Smooth muscle cell (in vitro differentiated cells): Measurements from ENCODE around the gene DEFB113. TPM values are rescaled to one million over a fixed set of nuclear protein-coding genes. Genes with fewer than 3 reads are reported as not detected.

Experiments used
- DNase-seq: peaks from one replicate; lab custom pipeline; 2025; ENCODE audit not compliant: unreplicated experiment; lab: John Stamatoyannopoulos, UW
- H2AFZ ChIP-seq: fragments of 200-600 bp; sonication (generic); 2 replicates; pipeline ENCODE4 v1.6.0; 2016; ENCODE audit warnings: antibody characterized with exemption, low read depth, mild to moderate bottlenecking
- H3F3A ChIP-seq: fragments of 200-600 bp; sonication (generic); 2 replicates; pipeline ENCODE4 v1.6.0; 2017; ENCODE audit warnings: antibody characterized with exemption, low read depth
- H3K27ac ChIP-seq: fragments of 200-600 bp; sonication (generic); 2 replicates; pipeline ENCODE4 v1.5.1; 2016; ENCODE audit warnings: low read depth, mild to moderate bottlenecking
- H3K27me3 ChIP-seq: fragments of 200-600 bp; sonication (generic); 2 replicates; pipeline ENCODE4 v1.6.1; 2016; ENCODE audit warnings: low read depth, mild to moderate bottlenecking
- H3K36me3 ChIP-seq: fragments of 200-600 bp; sonication (generic); 2 replicates; pipeline ENCODE4 v1.5.1; 2016; ENCODE audit warnings: low read depth
- H3K4me1 ChIP-seq: fragments of 200-600 bp; sonication (generic); 2 replicates; pipeline ENCODE4 v1.5.1; 2016; ENCODE audit warnings: low read depth
- H3K4me2 ChIP-seq: fragments of 200-600 bp; sonication (generic); 2 replicates; pipeline ENCODE4 v1.6.0; 2016; ENCODE audit warnings: mild to moderate bottlenecking
- H3K4me3 ChIP-seq: fragments of 200-600 bp; sonication (generic); 2 replicates; pipeline ENCODE4 v1.5.1; 2016; ENCODE audit warnings: mild to moderate bottlenecking
- H3K79me2 ChIP-seq: fragments of 200-600 bp; sonication (generic); 2 replicates; pipeline ENCODE4 v1.6.0; 2016; ENCODE audit warnings: low read depth, mild to moderate bottlenecking
- H3K9ac ChIP-seq: fragments of 200-600 bp; sonication (generic); 2 replicates; pipeline ENCODE4 v1.6.0; 2016; ENCODE audit warnings: low read depth
- H3K9me3 ChIP-seq: fragments of 200-600 bp; sonication (generic); replicated peaks from 2 replicates; pipeline ENCODE4 v1.5.1; 2016; ENCODE audit warnings: low read depth
- H4K20me1 ChIP-seq: fragments of 200-600 bp; sonication (generic); 2 replicates; pipeline ENCODE4 v1.6.0; 2016; ENCODE audit warnings: low read depth
- CTCF ChIP-seq: fragments of 200-600 bp; sonication (generic); IDR thresholded peaks from 2 replicates; pipeline ENCODE4 v1.5.1; 2017; ENCODE audit warnings: borderline replicate concordance, mild to moderate bottlenecking, antibody characterized with exemption; ENCODE audit not compliant: insufficient read depth, poor library complexity, severe bottlenecking
- WGBS: methylation state at CpG from one replicate; pipeline ENCODE4 v1.1.7; 2016; ENCODE audit warnings: low lambda C conversion rate; 5-methylcytosine and 5-hydroxymethylcytosine counted together
- polyA plus RNA-seq: library from polyadenylated mRNA; unstranded; fragments of >200 nt; fragmentation: Nextera tagmentation; extraction: Ambion mirVana; gene quantifications from 2 replicates; pipeline ENCODE4 v1.2.1, GENCODE V29; 2016
- total RNA-seq: library from RNA; depleted of rRNA; stranded (reverse); fragments of >200 nt; gene quantifications from 2 replicates; pipeline ENCODE4 v1.2.3, GENCODE V29; 2014

Gene DEFB113
- total RNA-seq: not detected in 2 replicates
- polyA plus RNA-seq: not detected in 2 replicates

- no peaks in the 10 kb centered on the region for H4K20me1 ChIP-seq
- H3K4me3 ChIP-seq: no peak within 1 kb of the TSS
- H3F3A ChIP-seq: no peaks in the 10 kb centered on the region
- H3K9ac ChIP-seq: no peak within 1 kb of the TSS
- no peaks in the 10 kb centered on the region for H3K36me3 ChIP-seq
- H3K27ac ChIP-seq: no peak within 1 kb of the TSS
- no peak for TF ChIP-seq CTCF
- no peak for DNase-seq
- no peaks in the 10 kb centered on the region for H3K9me3 ChIP-seq
- H3K79me2 ChIP-seq: no peaks in the 10 kb centered on the region
- no peaks in the 10 kb centered on the region for H3K27me3 ChIP-seq
- H3K4me1 ChIP-seq: no peaks in the 10 kb centered on the region
- 85% methylated on average over 2 of the region's 2 CpGs for WGBS
- H2AFZ ChIP-seq: no peak within 1 kb of the TSS
- H3K4me2 ChIP-seq: no peak within 1 kb of the TSS
These were observed at the start of gene DEFB113 for GRCh38 chr6:49969605-49970004. DEFB113 (minus strand) TSS chr6:49969625; CDS start chr6:49969625, 0 bp downstream.

- no peak for TF ChIP-seq CTCF
- H3K4me2 ChIP-seq: no peak overlapping the region
- H3K4me3 ChIP-seq: no peak overlapping the region
- no peaks in the 10 kb centered on the region for H3K36me3 ChIP-seq
- H3K79me2 ChIP-seq: no peaks in the 10 kb centered on the region
- H3K27ac ChIP-seq: no peak overlapping the region
- no peaks in the 10 kb centered on the region for H3K4me1 ChIP-seq
- no peaks in the 10 kb centered on the region for H3F3A ChIP-seq
- no peak overlapping the region for H3K9ac ChIP-seq
- H3K27me3 ChIP-seq: no peaks in the 10 kb centered on the region
- whole genome bisulfite sequencing: 66% methylated on average over 3 of the region's 3 CpGs
- DNase-seq: no peak
- no peaks in the 10 kb centered on the region for H4K20me1 ChIP-seq
- no peak overlapping the region for H2AFZ ChIP-seq
- no peaks in the 10 kb centered on the region for H3K9me3 ChIP-seq
These were observed 38.4 kb upstream of the DEFB113 start for GRCh38 chr6:50007819-50008218.

DNA sequence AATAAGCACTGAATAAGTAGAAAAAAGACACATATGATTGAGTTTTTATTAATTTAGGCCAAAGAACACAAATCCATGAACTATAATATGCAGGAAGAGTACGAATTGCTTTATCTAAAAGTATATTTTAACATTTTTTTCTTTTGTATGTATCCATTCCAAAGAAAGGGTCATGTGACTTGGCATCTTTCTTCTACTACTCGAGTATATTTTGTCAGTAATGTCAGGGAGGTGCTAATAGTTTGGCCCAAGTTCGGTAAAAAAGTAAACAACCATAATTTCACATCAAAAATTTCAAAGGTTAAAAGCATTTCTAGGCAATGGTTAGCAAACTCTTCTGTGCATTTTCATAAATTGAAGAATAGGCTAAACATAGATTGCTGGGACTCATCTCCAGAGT is 33.7 kb upstream of the DEFB113 start:
- Histone ChIP-seq H4K20me1 (no peaks in the 10 kb centered on the region), H3K36me3 (no peaks in the 10 kb centered on the region), H3K4me3 (no peak overlapping the region), H3K27me3 (no peaks in the 10 kb centered on the region), H3K79me2 (no peaks in the 10 kb centered on the region), H3F3A (no peaks in the 10 kb centered on the region), H3K27ac (no peak overlapping the region), H2AFZ (no peak overlapping the region), H3K4me1 (no peaks in the 10 kb centered on the region), H3K9me3 (no peaks in the 10 kb centered on the region), H3K4me2 (no peak overlapping the region), H3K9ac (no peak overlapping the region)
- WGBS: 87% methylated on average over 3 of the region's 3 CpGs
- no peak for TF ChIP-seq CTCF
- DNase-seq: no peak

- no peaks in the 10 kb centered on the region for H3K79me2 ChIP-seq
- H2AFZ ChIP-seq: no peak overlapping the region
- H3K9ac ChIP-seq: no peak overlapping the region
- no peak for TF ChIP-seq CTCF
- no peak overlapping the region for H3K4me3 ChIP-seq
- no peaks in the 10 kb centered on the region for H3F3A ChIP-seq
- no peak for DNase-seq
- H3K27me3 ChIP-seq: no peaks in the 10 kb centered on the region
- H3K27ac ChIP-seq: no peak overlapping the region
- H4K20me1 ChIP-seq: no peaks in the 10 kb centered on the region
- H3K9me3 ChIP-seq: no peaks in the 10 kb centered on the region
- H3K36me3 ChIP-seq: no peaks in the 10 kb centered on the region
- no peaks in the 10 kb centered on the region for H3K4me1 ChIP-seq
- no peak overlapping the region for H3K4me2 ChIP-seq
These were observed 25.9 kb upstream of the DEFB113 start for GRCh38 chr6:49995278-49995677.
